Retinal pigment epithelial cell (primary cell): ENCODE measurements around the gene TACC3.
A peak's percentile ranks its signal among the peaks of the same experiment; 100 is the strongest.

Experiments used
- DNase-seq: peaks from one replicate; pipeline ENCODE4 v3.0.0-alpha.2; 2010; ENCODE audit warnings: low read depth
- H3K4me3 ChIP-seq: 2 replicates; pipeline ENCODE4 v1.5.1; 2011; ENCODE audit warnings: mild to moderate bottlenecking, low read length, control low read depth, moderate library complexity
- TF ChIP-seq, protein P1 (sequence below): conservative IDR thresholded peaks from 2 replicates; pipeline ENCODE4 v1.5.1; 2011; ENCODE audit warnings: low read depth, low read length, control low read depth, inconsistent platforms

The TACC3 gene

DNA sequence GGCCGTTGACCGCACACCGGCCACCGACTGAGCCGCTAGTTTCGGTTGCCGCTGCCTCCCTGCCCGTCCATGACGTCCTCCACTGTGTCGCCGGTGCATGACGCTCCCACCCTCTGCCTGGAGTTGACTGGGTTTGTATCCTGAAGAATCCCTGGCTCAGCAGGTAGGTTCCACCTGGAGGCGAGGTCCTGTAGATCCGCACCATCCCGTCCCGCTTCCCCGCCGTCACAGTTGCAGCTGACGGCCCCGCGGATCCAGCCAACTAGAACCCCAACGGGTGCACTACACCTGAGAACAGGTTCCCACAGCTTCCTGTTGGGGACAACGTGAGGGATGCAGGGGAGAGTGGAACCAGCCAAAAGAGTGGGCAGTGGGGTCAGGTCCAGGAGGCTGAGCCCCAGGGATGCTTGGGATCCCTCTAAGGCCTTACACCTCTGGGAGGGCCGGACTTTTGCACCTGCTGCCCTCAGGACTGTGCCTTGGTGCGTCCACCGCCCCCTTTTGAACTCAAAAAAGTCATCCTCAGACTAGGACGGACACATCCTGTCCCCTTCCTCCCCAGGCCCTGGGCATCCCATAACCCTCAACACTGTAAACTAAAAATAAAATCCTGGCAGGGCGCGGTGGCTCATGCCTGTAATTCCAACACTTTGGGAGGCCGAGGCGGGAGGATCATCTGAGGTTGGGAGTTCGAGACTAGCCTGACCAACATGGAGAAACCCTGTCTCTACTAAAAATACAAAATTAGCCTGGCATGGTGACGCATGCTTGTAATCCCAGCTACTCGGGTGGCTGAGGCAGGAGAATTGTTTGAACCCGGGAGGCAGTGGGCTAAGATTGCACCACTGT lies 8.1 kb upstream of the TACC3 start:
- TF ChIP-seq, protein P1, sequence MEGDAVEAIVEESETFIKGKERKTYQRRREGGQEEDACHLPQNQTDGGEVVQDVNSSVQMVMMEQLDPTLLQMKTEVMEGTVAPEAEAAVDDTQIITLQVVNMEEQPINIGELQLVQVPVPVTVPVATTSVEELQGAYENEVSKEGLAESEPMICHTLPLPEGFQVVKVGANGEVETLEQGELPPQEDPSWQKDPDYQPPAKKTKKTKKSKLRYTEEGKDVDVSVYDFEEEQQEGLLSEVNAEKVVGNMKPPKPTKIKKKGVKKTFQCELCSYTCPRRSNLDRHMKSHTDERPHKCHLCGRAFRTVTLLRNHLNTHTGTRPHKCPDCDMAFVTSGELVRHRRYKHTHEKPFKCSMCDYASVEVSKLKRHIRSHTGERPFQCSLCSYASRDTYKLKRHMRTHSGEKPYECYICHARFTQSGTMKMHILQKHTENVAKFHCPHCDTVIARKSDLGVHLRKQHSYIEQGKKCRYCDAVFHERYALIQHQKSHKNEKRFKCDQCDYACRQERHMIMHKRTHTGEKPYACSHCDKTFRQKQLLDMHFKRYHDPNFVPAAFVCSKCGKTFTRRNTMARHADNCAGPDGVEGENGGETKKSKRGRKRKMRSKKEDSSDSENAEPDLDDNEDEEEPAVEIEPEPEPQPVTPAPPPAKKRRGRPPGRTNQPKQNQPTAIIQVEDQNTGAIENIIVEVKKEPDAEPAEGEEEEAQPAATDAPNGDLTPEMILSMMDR: no peak
- H3K4me3 ChIP-seq: peak overlapping the region; percentile 67

DNA sequence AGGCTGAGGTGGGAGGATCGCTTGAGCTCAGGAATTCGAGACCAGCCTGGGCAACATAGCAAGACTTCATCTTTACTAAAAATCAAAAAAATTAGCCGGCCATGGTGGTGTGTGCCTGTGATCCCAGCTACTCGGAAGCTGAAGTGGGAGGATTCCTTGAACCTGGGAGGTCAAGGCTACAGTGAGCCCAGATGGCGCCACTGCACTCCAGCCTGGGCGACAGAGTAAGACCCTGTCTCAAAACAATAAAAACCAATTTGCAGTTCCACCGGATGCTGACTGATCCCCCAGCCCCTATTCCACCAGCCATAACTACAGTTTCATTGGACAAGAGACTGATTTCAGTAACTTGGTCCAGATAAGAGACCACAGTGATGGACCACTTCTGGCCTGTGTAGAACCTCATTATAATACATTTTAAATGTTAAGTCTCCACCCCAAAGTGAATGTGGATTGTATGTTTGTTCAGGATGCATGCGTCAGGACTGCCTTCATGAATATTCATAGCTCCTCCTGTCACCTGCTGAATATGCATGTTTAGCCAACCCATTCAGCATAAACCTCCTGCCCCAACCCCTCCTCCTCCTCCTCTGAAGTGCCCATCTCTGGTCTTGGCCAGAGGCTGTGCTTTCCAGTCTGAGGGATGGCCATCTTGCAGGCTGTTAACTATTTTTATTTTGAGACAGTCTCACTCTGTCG lies 6.9 kb upstream of the TACC3 start:
- DNase-seq: no peak
- no peak overlapping the region for H3K4me3 ChIP-seq

More for the DNA sequence above, 8.1 kb upstream of the TACC3 start:
- DNase-seq: no peak

DNA sequence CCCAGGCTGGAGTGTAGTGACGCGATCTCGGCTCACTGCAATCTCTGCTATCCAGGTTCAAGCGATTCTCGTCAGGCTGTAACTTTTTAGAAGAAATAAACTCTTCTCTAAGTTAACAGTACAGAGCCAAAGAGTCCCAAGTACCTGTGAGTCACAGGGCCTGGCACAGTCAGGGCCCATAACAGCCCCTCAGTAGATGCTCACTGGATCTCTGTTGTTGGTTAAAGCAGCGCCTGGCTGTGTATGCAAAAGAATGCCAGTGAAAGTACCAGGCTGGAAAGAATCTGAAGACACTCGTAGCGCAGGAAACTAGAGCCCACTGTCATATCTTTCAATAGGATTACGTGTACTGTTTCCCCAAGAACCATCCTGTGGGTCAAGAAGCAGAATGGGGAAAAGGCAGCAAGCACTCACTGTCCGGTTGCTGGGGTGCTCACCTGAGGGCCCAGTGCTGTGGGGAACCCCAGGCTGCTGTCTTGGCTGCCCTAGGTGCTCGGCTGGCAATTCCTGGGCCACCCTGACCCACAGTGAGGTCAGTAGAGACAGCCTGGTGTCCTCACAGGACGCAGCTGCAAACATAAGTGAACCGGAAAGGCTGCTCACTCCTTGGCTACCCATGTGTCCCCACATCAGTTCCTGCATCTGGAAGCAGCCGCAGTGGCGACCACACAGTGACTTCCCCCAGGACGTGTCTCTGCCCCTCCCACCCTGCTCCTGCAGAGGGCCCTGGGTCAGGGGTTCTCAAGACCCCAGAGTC lies 6.1 kb upstream of the TACC3 start:
- H3K4me3 ChIP-seq: no peak overlapping the region
- DNase-seq: no peak
- TF ChIP-seq, protein P1: no peak

More for the DNA sequence above, 6.9 kb upstream of the TACC3 start:
- TF ChIP-seq, protein P1: no peak

DNA sequence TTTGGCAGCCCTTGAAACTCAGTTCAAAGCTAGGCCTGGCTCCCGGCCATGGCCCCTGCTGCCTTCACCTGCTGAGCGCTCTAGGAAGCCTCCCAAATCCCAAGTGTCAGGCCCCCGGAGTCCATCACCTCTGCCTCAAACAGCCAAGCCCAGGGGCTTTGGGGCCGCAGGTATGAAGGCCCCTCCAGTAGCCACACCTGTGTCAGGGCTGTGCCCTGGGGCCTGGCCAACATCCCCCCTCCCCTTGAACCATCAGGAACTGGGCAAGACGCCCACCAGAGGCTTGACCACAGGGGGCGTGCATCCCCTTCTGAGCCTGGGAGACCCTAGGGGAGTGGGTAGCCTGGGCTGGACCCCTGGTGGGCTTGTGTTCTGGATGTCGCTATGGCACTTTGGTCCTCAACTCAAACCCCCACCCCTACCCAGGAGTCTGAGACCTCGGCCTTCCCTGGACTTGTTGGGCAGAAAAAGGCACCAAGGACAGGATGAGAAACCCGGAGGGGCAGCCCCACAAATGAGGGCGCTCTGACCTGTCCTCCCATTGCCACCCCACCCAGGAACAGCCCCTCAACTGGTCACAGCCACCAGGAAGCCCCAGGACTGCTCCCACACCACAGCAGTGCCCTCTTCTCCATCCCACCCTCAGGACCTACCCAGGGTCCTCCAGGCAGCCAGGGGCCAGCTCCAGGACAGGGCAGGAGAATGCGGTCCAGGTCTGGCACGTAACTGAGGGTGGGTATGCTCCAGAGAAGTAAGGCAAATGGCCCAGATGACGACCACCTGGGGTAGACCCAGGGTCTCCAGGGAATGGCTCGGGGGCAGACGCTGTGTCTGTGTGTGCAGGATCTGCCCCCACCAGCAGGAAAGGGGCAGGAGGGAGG lies 5.0 kb upstream of the TACC3 start:
- H3K4me3 ChIP-seq: no peak overlapping the region
- no peak for DNase-seq
- TF ChIP-seq, protein P1: no peak

DNA sequence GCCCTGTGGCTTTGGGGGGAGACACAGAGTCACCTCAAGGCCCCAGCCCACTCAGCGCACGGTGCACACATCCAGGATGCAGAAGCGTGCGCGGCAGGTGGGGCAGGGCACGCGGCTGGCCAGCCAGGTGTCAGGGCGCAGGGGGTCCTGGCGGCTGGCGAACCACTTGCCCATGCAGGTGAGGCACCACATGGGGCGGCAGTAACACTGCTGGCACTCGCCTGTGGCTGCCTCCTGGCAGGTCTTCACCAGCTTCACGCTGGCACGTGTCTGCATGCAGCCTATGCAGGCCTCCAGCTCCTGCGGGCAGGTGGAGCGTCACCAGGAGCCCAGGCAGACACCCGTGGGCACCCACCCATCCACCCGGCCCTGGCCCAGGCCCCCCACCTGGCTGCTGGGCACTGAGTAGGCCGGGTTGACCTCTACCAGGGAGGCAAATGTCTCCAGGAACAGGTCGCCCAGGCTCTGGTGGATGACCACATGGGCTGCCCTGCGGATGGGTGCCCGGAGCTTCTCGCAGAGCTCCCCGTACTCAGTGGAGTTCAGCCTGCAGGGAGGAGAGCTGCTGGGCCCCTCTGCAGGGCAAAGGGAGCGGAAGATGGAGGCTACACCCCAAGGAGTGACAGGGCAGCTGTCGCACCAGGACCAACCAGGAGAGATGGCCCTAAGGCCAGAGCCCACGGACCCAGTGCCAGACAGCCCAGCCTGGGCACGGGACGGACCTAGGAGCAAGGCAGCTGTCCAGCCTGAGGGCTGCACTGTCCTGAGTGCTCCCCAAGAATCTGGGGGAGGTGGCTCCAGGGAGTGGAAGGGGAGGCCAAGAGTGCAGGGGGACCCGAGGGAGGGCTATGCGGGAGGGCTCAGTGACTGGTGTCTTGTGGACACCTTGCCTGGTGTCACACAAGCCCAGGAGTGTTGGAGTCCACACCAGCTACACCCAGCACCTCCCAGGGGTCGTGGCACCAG lies 3.9 kb upstream of the TACC3 start:
- no peak for DNase-seq
- TF ChIP-seq, protein P1: no peak
- H3K4me3 ChIP-seq: no peak overlapping the region
